ENCODE data around the gene NUP42.
"Not testable (repeated sequence)": the region's sequence is repeated elsewhere in the genome, so short reads cannot be mapped to it uniquely, and the experiment has no call there.

Gene NUP42, protein sequence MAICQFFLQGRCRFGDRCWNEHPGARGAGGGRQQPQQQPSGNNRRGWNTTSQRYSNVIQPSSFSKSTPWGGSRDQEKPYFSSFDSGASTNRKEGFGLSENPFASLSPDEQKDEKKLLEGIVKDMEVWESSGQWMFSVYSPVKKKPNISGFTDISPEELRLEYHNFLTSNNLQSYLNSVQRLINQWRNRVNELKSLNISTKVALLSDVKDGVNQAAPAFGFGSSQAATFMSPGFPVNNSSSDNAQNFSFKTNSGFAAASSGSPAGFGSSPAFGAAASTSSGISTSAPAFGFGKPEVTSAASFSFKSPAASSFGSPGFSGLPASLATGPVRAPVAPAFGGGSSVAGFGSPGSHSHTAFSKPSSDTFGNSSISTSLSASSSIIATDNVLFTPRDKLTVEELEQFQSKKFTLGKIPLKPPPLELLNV
- total RNA-seq: 14.5 to 32.1 reads per million in 2 donors

DNA sequence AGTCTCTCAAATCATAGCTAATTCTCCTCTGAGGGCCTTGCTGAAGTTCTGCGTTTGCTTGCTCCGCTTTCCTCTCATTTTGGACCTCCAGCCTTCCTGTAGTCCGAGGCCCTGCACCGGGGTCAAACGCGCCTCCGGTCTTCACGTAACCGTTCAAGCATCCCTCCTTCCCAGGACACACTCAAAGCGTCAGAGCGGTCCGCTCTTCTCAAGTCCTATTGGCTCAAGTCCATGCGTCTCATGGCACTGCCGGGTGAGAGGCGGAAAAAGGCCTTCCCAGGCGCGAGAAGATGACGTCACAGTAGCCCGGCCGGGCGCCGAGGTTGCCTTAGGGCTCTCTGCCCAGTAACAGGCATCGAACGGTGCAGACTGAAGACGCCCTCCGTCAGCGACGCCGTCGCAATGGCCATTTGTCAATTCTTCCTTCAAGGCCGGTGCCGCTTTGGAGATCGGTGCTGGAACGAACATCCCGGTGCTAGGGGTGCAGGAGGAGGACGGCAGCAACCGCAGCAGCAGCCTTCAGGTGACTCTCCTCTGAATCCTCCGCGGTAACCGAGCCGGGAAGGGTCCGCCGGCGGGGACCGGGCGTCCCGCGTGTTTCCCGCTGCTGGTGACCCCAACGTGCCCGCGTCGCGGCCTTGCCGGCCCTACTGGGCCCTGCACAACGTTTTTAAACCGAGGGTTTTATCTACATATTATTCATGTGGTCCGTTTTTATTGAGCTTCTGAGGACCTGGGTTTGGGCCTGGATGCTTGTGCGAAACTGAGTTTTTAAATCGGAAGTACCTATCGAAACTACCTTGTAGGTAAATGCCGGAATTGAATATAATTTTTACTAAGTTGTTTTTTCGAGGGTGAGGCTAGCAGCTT is at the start of gene NUP42:
Gene NUP42 (plus strand): TSS at position 365 of the 870 bp plus-strand sequence. CDS start 38 bp downstream, at position 403.
- peak; percentile 93 for DNase-seq

GRCh38 chr7:23133797-23134196 is 48.1 kb upstream of the NUP42 start:
- DNase-seq: no peak

DNA sequence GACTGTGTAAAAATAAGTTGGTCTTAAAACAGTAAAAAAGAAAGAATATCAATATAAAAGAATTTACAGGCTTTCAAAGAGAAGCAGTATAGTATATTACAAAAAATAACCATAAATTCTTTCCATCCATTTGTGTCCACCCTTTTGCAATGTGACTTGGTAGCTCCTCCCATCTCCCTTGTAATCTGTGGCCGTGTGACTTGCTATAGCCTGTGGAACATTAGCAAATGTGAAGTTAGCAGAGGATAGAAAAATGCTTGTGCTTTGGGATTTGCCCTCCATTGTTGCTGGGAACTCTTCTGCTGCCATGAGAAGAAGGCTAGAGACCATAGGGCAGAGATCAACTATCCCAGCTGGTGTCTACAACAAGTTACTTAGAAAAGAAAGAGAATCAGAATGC is 46.1 kb upstream of the NUP42 start:
- DNase-seq: no peak

DNA sequence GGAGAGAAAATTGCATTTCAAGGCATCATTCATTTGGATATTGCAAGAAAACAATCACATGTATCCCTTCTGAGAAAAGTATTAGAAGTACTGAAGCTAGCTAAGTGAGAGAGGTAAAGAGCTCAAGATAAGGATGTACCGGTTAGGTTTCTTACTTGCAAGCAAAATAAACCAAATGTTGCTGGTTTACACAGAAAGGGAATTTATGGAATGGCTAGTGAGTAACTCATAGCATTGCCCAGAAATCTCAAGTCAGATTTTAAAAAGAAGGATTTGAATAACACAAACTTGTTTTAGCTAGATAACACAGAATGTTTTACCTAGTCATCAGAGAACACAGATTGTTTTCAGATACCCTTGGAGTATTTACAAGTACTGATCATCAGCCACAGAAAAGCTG is 45.6 kb upstream of the NUP42 start:
- no peak for DNase-seq

DNA sequence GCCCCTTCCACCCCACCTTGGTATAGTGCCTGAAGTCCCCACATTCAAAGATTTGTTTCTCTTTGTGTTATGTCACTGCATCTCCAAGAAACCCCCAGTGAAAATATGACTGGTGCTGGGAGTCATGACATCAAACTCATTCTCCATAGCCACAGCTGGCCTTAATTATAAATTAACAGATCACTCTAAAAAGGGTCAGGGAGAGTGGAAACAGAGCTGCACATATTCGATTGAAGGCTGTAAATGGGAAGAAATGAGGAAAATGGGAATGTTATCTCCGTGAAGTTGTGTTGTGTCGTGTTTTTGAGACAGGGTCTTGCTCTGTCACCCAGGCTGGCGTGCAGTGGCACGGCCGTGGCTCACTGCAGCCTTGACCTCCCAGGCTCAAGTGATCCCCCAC is 24.2 kb upstream of the NUP42 start:
- no peak for DNase-seq

- no peak for DNase-seq
Observed at GRCh38 chr7:23158546-23158945, 23.3 kb upstream of the NUP42 start.

DNA sequence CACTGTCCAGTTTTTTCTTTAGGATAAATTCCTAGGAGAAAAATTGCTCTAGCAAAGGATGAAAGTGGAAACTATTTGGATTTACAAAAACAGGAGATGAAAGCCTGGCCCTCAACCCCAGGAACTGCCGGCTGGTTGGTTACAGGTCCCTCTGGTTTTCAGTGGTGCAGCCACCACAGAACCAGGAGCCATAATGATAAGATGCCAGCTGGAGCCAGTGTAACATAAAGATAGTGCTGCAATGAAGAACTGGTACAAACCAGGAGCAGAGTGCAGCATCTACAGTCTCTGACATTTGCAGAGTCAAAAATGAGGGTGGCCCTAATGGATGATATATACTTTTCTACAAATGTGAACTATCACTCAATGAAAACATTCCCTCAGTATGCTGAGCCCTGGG is 20.4 kb upstream of the NUP42 start:
- no peak for DNase-seq

DNA sequence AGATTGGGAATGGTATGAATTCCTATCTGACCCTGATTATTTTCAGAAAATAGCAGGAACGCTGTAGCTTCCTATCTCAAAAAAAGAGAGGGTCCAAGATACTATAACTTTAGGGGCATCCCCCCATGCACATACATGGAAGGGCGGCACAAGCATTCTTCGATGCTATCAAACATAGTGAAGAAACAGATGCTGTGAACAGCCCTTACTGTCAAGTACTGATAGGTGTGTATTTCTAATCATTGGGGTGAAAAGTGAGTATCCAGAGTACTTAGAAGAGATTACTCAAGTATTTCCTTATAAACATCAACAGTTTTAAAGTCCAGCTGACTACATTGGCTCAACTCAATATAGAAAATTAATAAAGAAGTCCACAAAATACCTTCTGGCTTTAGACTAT is 17.0 kb upstream of the NUP42 start:
- DNase-seq: no peak

DNA sequence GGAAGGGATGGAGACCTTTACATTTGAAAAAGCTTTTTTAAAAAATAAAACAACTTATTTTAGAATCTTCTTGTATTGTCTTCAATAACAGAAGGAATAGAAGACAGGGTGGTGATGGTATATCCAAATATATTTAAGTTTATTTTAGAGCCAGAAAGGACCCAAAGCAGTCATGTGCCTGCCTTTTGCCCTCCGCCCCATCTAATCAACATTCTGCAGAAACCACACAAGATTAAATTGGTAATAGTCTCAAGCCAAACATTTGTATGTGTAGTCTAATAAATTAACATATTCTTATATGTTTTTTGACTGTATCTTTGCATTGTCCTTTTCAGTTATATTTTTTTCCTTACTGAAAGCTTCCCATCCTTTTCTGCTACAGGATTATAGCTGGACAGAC is 16.5 kb upstream of the NUP42 start:
- DNase-seq: no peak

DNA sequence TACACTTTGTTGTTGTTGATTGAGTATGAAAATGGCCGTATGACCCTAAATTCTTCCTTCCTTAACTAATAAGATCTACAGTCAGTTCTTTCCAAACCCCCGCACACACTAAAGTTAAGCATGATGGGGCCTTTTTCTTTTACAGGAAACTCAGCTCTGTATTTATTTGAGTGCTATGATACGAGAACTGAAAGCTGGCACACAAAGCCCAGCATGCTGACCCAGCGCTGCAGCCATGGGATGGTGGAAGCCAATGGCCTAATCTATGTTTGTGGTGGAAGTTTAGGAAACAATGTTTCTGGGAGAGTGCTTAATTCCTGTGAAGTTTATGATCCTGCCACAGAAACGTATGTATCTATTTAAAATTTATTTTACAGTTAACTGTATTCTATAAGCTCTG is 14.2 kb upstream of the NUP42 start:
- no peak for DNase-seq

GRCh38 chr7:23168111-23168885 is 13.6 kb upstream of the NUP42 start:
- no peak for DNase-seq

- no peak for DNase-seq
Observed at GRCh38 chr7:23175938-23176337, 5.9 kb upstream of the NUP42 start.

- no peak for DNase-seq
Observed at GRCh38 chr7:23183279-23184012, 1.6 kb downstream of the NUP42 start.

GRCh38 chr7:23184291-23184690 is 2.4 kb downstream of the NUP42 start:
- no peak for DNase-seq

- DNase-seq: no peak
Observed at GRCh38 chr7:23184709-23185359, 3.0 kb downstream of the NUP42 start.

GRCh38 chr7:23185980-23186379 is 4.1 kb downstream of the NUP42 start:
- DNase-seq: no peak

DNA sequence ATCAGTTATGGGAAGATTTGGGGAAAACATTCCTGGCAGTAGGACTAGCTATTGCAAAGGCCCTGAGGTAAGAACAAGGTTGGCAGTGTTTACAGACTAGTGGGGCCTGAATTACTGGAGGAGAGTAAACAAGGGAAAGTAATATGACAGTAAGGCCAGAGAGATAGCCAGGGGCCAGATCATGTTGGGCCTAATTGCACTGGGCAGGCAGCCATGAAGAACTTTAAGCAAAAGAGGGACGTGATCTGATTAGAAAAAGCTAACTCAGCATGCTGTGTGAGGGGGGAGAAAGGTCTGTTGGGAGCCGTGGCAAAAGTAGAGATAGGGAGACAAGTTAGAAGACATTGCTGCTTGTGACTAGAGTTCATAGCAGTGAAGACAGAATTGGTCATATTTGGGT is 9.2 kb downstream of the NUP42 start:
- DNase-seq: no peak

- DNase-seq: not testable (repeated sequence)
Observed at GRCh38 chr7:23193650-23194227, 11.9 kb downstream of the NUP42 start.

DNA sequence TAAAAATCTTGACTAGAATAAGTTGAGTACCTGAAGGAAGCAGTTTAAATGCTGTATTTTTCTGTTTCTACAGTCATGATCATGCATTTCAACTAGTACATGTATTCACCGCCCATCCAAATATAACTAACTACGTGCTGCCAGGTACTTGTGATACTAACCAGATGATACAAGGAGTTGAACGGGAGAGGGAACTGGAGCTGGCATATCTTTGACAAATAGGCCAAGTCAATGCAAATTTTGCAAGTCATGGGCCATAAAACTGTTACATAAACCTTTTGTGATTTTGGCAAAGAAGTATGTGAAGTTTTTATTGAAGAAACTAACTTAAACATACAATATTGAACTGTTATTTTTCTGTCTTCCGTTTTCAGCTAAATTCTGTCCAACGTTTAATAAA is 14.5 kb downstream of the NUP42 start:
- DNase-seq: no peak

DNA sequence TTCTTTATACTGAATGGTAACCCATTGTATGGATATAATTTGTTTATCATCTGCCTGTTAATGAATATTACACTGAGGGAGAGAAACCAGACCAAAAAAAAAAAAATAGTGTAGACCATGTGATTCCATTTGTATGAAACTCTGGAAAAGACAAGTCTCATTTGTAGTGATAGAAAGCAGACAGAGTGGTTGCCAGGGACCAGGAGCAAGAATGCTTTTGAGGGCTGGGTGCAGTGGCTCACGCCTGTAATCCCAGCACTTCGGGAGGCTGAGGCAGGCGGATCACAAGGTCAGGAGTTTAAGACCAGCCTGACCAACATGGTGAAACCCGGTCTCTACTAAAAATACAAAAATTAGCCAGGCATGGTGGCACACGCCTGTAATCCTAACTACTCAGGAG is 15.9 kb downstream of the NUP42 start:
- not testable (repeated sequence) for DNase-seq

- DNase-seq: no peak
Observed at GRCh38 chr7:23200331-23200730, 18.5 kb downstream of the NUP42 start.
